ENCODE measurements around the gene SLC39A11. TPM values are rescaled to one million over a fixed set of nuclear protein-coding genes. Genes with fewer than 3 reads are reported as not detected.

Gene SLC39A11
- total RNA-seq, 1 donor from 2014 or later = 34.8 TPM

DNA sequence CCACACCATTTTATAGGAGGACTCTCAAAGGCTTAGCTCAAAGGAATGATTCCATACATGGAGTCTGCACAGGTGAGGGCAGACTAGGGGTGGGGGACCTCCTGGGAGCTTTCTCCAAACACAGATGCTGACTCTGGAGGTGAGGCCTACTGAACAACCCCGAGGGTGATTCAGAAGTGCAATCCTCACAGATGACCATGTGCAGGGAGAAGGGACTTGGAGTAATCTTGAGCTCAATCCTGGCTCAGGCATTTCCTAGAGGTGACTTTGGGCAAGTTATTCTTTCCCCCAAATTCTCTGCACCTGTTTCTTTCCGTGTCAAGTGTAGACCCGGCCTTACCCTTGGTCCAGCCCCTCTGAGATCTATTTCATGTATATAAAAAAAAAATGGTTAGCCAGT is 401.5 kb downstream of the SLC39A11 start:
- Mint-ChIP-seq H3K4me3 (no peak overlapping the region), H3K27ac (no peak overlapping the region), H3K9me3 (no peaks in the 10 kb centered on the region), H3K36me3 (ENCODE audit: low read depth) (no peaks in the 10 kb centered on the region), H3K4me1 (no peaks in the 10 kb centered on the region), H3K27me3 (no peaks in the 10 kb centered on the region)
- no peak for DNase-seq
- TF ChIP-seq, protein P1, sequence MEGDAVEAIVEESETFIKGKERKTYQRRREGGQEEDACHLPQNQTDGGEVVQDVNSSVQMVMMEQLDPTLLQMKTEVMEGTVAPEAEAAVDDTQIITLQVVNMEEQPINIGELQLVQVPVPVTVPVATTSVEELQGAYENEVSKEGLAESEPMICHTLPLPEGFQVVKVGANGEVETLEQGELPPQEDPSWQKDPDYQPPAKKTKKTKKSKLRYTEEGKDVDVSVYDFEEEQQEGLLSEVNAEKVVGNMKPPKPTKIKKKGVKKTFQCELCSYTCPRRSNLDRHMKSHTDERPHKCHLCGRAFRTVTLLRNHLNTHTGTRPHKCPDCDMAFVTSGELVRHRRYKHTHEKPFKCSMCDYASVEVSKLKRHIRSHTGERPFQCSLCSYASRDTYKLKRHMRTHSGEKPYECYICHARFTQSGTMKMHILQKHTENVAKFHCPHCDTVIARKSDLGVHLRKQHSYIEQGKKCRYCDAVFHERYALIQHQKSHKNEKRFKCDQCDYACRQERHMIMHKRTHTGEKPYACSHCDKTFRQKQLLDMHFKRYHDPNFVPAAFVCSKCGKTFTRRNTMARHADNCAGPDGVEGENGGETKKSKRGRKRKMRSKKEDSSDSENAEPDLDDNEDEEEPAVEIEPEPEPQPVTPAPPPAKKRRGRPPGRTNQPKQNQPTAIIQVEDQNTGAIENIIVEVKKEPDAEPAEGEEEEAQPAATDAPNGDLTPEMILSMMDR (IDR thresholded peaks at IDR 0.05) = no peak
- CTCF ChIA-PET = no interaction called here
- no peak for ATAC-seq (ENCODE audit: low read depth)
- intact Hi-C loops (cut with micrococcal nuclease) = no loop called here
- POLR2A ChIA-PET = no interaction called here

DNA sequence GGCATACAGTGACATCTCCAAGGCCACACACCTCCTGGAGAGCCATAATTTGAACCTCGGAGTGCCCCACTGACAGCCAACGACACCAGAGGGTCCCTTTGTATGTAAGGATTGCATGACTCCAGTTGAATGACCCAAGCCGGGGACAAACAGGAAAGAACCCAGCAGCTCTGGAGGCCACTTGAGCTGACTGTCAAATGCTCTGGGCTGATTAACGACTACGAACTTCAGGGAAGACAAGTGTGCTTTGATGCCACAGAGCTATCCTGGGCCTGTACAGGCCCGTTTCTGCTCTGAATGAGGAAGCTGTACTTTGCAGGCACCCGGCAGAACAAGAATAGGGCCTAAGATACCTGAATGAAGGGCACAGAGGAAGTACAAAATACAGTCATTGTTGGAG is 404.6 kb downstream of the SLC39A11 start:
- H3K27ac Mint-ChIP-seq = no peak overlapping the region
- DNase-seq = no peak
- H3K4me3 Mint-ChIP-seq = no peak overlapping the region
- CTCF ChIA-PET = no interaction called here
- no peaks in the 10 kb centered on the region for H3K4me1 Mint-ChIP-seq
- no peak for ATAC-seq (ENCODE audit: low read depth)
- intact Hi-C loops (cut with micrococcal nuclease) = no loop called here
- no peaks in the 10 kb centered on the region for H3K36me3 Mint-ChIP-seq (ENCODE audit: low read depth)
- H3K27me3 Mint-ChIP-seq = no peaks in the 10 kb centered on the region
- no peaks in the 10 kb centered on the region for H3K9me3 Mint-ChIP-seq
- TF ChIP-seq, protein P1 (IDR thresholded peaks at IDR 0.05) = no peak
- POLR2A ChIA-PET = no interaction called here

DNA sequence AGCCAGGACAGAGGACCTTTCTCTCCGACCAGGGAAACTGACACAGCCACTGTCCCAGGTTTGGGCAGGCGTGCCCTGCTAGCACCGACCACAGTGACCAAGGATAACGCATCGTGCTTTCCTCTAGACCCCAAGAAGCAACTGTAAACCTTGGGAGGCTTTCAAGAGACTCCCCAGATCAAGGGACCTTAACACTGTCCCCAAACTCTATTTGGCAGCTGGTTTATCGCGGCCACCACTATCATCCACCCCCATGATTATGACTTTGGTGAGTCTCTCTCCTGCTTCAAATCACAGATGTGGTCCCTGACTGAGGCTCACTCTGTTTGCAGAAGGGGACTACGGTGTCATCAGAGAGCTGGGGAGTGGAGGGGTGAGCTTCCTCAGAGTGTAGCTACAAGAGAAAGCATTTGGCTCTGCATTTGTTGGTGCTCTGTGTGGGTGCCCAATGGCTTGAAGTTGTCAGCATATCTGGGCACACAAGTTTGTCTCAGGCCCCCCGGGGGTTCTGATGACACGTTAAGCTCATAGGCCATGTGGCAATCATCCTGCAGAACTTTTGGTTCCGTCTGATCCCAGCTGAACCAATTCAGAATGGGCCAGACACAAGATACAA is 408.0 kb downstream of the SLC39A11 start:
- H3K9me3 Mint-ChIP-seq = no peaks in the 10 kb centered on the region
- no peaks in the 10 kb centered on the region for H3K4me1 Mint-ChIP-seq
- no peak for DNase-seq
- POLR2A ChIA-PET = no interaction called here
- H3K4me3 Mint-ChIP-seq = no peak overlapping the region
- H3K27me3 Mint-ChIP-seq = no peaks in the 10 kb centered on the region
- intact Hi-C loops (cut with micrococcal nuclease) = no loop called here
- ATAC-seq (ENCODE audit: low read depth) = no peak
- H3K36me3 Mint-ChIP-seq (ENCODE audit: low read depth) = no peaks in the 10 kb centered on the region
- TF ChIP-seq, protein P1 (IDR thresholded peaks at IDR 0.05) = no peak
- CTCF ChIA-PET = no interaction called here
- H3K27ac Mint-ChIP-seq = no peak overlapping the region

DNA sequence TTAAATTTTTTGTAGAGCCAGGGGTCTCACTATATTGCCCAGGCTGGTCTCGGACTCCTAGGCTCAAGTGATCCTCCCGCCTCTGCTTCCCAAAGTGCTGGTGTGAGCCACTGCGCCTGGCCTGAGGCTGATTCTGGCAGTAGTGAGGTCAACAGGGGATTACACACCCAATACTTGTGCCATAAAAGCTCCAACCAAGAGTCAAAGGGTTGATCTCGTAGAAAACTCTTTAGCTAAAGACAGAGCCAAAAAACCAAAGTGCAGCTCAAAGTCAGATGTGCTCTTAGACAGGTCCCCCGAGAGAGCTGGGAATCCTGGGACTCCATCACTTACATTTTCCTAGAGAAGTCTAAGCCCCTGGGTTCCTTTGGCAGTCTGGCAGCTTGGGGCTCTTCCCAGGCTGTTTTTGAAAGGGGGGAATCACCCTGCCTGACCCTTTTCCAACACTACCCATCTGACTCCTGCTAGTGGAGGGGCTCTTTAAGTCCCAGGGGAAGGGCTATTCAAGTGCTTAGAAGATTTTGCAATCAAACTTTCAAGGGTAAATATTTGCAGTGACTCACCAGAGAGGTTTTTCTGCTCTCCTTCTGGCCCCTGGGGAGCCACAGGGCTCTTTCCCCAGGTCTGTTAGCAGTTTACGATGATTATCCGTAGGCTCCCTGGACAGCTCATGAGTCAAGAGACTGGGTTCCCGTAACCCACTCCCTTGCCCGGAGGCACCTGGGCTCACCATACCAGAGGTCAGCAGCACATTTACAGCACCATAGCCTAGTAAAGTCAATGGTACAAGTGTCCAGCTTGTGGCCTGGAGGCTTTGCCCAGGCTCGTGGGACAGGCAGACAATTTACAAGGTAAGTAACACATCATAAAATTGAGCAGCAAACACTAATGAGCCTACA is 408.7 kb downstream of the SLC39A11 start:
- H3K4me1 Mint-ChIP-seq = no peaks in the 10 kb centered on the region
- no peak overlapping the region for H3K4me3 Mint-ChIP-seq
- H3K27me3 Mint-ChIP-seq = no peaks in the 10 kb centered on the region
- H3K9me3 Mint-ChIP-seq = peaks cover 2% of the 10 kb centered on the region
- ChIA-PET POLR2A (no interaction called here), CTCF (no interaction called here)
- H3K36me3 Mint-ChIP-seq (ENCODE audit: low read depth) = no peaks in the 10 kb centered on the region
- intact Hi-C loops (cut with micrococcal nuclease) = no loop called here
- DNase-seq (no peak), ATAC-seq (ENCODE audit: low read depth) (no peak)
- TF ChIP-seq, protein P1 (IDR thresholded peaks at IDR 0.05) = no peak
- H3K27ac Mint-ChIP-seq = no peak overlapping the region

DNA sequence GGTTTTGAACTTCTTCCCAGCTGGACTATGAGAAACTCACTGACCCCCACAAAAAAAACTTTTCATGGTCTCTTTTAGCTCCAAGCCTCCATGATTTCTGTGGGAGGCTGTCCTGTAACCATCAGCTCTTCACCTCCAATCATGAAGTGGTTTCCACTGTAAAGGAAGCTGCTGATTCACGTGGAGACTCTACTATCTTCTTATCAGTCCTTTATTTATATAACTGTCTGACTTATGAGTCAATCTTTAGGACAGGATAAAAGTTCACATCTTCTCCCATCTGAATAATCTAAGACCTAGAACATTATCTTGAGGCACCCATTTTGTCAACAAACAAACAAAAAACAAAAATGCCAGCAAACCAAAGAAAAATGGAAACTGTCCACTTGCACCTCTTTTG is 409.9 kb downstream of the SLC39A11 start:
- peaks cover 4% of the 10 kb centered on the region for H3K9me3 Mint-ChIP-seq
- H3K27me3 Mint-ChIP-seq = no peaks in the 10 kb centered on the region
- DNase-seq (no peak), ATAC-seq (ENCODE audit: low read depth) (no peak)
- intact Hi-C loops (cut with micrococcal nuclease) = no loop called here
- H3K4me3 Mint-ChIP-seq = no peak overlapping the region
- TF ChIP-seq, protein P1 (IDR thresholded peaks at IDR 0.05) = no peak
- ChIA-PET CTCF (no interaction called here), POLR2A (no interaction called here)
- no peak overlapping the region for H3K27ac Mint-ChIP-seq
- no peaks in the 10 kb centered on the region for H3K36me3 Mint-ChIP-seq (ENCODE audit: low read depth)
- no peaks in the 10 kb centered on the region for H3K4me1 Mint-ChIP-seq
